Fibroblast of skin of left biceps (primary cell): ENCODE data around the gene LSM4.
A peak's percentile ranks its signal among the peaks of the same experiment; 100 is the strongest.
"Not testable (repeated sequence)": the region's sequence is repeated elsewhere in the genome, so short reads cannot be mapped to it uniquely, and the experiment has no call there.

Experiments used
- DNase-seq, 2 experiments: peaks; one replicate each; pipeline ENCODE4 v3.0.0-alpha.2; 2013; ENCODE audit warnings: low read depth in 2 of 2

The LSM4 gene

GRCh38 chr19:18322759-18323460, at the start of gene LSM4:
LSM4 (minus strand) TSS chr19:18323076; CDS start chr19:18323020, 56 bp downstream.
- peak; percentile 90 to 91 for DNase-seq

DNA sequence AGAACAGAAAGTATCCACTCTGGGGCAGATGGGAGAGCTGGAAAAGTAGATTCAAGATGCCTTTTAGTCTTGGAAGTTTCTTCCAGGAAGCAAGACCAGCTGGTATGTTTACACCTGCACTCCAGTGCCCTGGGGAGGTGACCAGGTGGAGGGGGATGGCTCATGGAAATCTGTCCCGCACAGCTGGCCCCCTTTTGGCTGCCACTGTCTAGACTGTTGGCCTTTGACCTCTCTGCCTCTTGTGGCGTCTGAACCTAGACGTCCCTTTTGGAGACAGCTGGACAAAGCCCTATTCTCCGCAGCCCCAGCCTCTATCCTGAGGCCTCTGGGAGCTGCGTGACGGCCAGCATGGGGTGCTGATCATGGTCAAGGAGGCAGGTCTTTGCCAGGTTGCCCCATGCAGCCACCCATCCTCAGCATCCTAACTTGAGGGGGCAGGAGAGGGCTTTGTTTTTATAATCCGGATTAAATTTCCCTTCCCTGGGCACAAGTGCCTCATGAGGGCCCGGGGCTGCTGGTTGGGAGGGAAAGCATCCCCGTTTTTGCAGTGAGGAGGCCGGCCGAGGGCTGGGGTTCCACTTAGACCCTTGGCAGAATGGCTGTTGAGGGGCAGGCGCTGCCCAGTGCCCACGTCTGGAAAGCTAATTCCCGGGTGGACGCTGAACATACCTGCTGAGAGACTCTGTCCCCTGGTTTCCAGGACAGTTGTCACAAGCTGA, 45.8 kb upstream of the LSM4 start:
- DNase-seq, result no peak

GRCh38 chr19:18366021-18366435, 43.2 kb upstream of the LSM4 start:
- no peak for DNase-seq

DNA sequence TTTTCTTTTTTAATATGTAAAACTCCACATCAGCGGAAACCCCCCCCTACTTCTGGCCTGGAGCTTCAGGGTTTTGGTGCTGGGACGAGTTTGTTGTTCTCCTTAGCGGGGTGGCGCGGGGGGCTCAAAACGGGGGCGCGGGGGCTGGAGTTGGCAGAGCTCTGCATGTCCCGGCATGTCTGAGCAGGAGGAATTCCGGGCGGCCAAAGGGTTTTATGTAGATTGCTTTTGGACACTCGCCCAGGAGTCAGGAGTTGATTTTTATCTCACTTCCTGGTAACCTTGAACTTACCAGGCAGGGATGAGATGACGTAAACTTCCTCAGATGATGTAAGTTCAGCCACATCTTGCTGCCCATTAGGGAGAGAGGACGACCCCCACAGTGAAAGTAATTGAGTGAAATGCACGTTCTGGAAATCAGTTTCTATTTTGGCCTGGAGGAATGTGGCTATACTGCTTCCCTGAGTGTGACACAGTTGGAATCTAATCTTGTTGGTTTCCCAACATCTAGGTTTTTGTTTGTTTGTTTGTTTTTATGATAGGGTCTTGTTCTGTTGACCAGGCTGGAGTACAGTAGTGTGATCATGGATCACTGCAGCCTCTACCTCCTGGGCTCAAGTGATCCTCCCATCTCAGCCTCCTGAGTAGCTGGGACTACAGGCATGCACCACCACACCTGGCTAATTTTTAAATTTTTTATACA, 42.1 kb upstream of the LSM4 start:
- DNase-seq, result peak; percentile 97

- not testable (repeated sequence) for DNase-seq
Measured at GRCh38 chr19:18364277-18364825, 41.5 kb upstream of the LSM4 start.

DNA sequence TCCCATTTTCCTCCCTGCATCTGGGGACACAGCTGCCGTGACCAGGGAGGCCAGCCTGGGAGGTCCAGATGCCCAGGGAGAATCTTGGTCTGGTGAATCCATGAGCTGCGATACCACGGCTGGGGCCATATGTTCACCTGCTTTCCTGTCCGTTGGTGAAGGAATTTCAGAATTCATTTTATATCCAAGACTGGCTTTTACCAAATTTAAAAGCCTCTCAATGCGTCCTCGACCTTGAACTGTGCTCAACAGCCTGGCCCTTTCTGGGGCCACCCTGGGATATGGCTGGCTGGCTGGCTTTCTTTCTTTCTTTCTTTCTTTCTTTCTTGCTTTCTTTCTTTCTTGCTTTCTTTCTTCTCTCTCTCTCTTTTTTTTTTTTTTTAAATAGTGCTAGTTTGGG, 40.9 kb upstream of the LSM4 start:
- no peak for DNase-seq

DNA sequence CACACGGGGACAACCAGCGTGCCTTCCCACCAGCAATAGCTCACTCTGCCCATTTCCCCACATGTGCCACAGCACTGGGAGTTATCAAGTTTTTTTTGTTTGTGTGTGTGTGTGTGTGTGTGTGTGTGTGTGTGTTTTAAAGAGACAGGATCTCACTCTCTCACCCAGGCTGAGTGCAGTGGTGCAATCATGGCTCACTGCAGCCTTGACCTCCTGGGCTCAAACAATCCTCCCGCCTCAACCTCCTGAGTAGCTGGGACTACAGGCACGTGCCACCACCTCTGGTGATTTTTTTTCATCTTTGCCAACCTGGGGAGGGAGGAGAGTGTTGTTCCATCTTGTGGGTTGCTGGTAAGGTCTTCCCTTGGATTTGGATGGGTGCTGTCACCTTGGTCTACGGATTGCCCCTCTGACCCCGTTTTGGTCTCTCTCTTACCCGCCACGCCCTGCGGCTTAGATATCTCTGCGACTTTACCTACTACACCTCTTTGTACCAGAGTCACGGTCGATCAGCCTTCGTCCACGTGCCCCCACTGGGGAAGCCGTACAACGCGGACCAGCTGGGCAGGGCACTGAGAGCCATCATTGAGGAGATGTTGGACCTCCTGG, 40.2 kb upstream of the LSM4 start:
- DNase-seq, result no peak

- DNase-seq, result no peak
Measured at GRCh38 chr19:18361646-18362045, 38.8 kb upstream of the LSM4 start.

- no peak for DNase-seq
Measured at GRCh38 chr19:18357041-18357440, 34.2 kb upstream of the LSM4 start.

GRCh38 chr19:18354743-18355142, 31.9 kb upstream of the LSM4 start:
- DNase-seq, result not testable (repeated sequence)

DNA sequence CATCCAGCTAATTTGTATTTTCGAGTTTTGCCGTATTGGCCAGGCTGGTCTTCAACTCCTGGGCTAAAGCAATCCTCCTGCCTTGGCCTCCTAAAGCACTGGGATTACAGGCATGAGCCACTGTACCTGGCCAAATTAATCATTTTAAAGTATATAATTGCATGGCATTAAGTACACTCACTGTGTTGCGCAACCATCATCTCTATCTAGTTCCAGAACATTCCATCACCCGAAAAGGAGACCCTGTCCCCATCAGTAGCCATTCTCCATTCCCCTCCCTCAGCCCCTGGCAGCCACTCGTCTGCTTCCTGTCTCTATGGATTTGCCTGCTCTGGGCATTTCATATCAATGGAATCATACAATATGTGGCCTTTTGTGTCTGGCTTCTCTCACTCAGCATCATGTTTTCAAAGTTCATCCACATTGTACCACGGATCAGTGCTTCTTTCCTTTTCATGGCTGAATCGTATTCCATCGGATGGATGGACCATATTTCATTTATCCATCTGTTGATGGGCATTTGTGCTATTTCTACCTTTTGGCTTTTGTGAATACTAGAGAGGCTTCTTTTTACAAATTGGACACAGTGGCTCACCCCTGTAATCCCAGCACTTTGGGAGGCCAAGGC, 30.6 kb upstream of the LSM4 start:
- no peak for DNase-seq

- no peak for DNase-seq
Measured at GRCh38 chr19:18351544-18351943, 28.7 kb upstream of the LSM4 start.

GRCh38 chr19:18350490-18350889, 27.6 kb upstream of the LSM4 start:
- DNase-seq, result no peak

DNA sequence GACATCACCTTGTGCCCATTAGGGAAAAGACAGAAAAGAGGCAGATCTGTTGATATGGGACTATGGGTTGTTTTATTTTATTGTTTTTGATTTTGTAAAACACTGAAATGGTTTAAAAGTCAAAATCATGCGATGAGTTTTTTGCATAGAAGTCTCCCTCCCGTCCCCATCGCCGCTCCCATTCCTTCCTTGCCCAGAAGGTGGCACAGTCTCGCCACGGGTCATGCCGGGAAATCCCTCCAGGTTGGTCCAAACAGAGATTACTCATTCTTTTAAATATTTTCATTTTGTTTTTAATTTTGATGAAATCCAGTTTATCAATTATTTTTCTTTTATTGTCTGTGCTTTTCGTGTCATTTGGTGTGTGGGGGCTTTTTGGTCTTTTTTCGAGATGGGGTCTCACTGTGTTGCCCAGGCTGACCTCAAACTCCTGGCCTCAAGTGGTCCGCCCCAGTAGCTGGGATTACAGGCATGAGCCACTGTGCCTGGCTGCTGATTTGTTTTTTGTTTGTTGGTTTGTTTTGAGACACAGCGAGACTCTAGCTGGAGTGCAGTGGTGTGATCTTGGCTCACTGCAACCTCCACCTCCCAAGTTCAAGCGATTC, 26.8 kb upstream of the LSM4 start:
- no peak for DNase-seq

DNA sequence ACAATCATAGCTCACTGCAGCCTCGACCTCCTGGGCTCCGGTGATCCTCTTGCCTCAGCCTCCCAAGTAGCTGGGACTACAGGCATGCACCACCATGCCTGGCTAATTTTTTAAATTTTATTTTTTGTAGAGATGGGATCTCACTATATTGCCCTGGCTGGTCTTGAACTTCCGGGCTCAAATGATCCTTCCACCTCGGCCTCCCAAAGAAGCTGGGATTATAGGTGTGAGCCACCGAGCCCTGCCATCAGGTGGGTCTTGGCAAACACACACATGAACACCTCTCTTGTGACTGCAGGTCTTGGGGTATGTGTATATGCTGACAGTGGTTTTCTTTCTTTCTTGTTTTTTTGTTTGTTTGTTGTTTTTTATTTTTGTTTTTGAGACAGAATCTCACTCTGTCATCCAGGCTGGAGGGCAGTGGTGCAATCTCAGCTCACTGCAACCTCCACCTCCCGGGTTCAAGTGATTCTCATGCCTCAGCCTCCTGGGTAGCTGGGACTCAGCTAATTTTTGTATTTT, 26.0 kb upstream of the LSM4 start:
- DNase-seq, result not testable (repeated sequence)

- DNase-seq, result no peak
Measured at GRCh38 chr19:18348171-18348570, 25.3 kb upstream of the LSM4 start.

DNA sequence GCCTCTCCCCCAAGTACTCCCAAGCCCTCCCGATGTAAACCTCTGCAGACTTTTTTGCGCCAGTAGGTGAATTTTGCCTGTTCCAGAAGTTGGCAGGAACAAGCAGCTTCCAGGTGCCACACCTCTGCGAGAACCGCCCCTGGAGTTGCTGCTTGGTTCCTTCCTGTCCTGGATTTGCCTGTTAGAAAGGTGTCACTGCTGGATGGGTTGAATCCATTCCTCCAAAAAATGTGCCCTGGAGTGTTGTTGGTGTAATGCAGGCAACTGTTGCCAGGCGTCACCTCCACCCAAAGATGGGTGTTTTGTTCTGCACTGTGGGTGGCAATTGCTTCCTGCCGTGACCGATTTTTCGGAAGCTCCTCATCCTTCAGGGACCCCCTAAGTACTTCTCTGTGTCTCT, 23.2 kb upstream of the LSM4 start:
- DNase-seq, result no peak

DNA sequence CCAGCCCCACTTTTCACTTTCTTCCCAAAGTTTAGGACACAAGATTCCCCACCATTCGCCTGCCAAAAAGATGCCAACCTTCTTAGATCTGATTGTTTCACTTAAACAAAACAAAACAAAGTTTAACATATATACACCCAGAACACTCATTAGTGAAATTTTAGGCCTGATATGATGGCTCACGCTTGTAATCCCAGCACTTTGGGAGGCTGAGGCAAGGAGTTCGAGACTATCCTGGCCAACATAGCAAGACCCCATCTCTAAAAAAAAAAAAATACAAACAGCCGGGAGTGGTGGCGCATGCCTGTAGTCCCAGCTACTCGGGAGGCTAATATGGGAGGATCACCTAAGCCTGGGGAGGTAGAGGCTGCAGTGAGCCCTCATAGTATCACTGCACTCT, 22.4 kb upstream of the LSM4 start:
- no peak for DNase-seq

DNA sequence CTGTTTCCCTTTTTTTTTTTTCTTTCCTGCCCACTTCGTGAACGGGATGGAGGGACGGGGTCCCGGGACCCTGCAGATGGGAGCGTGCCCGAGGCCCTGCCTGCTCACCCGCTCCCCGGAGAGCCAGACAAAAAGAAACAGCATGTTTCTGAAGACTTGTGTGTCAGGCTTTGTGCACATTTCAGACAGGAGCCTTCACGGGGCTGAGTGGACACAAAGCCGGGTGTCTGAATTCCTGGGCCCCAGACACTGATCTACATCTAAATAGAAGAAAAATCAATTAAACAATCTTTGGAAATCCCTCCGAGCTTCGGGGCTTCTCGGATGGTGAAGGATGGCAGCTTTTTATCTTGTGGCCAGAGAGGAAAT, 21.7 kb upstream of the LSM4 start:
- no peak for DNase-seq

- no peak for DNase-seq
Measured at GRCh38 chr19:18342090-18342632, 19.3 kb upstream of the LSM4 start.
